Panc1 (cell line): ENCODE data around the gene ERRFI1. TPM values are rescaled to one million over a fixed set of nuclear protein-coding genes. Genes with fewer than 3 reads are reported as not detected.

Source experiments
- ATAC-seq: fragments of 200-7000 bp; cut with Tn5 transposase; 2 replicates; pipeline ENCODE4 v1.9.1; 2020; ENCODE audit warnings: mild to moderate bottlenecking, moderate library complexity
- BruUV-seq: library from RNA; stranded (reverse); fragments of 400-500 nt; replicated peaks from 2 replicates; lab custom pipeline; 2021; lab: Mats Ljungman, UMichigan
- CTCF ChIA-PET: fragments of 300-600 bp; sonication (Branson Sonifier 250); formaldehyde crosslinking; loops from one replicate; lab custom pipeline; 2022; ENCODE audit warnings: antibody characterized with exemption; lab: Charles Lee
- POLR2A ChIA-PET: fragments of 300-600 bp; sonication (Branson Sonifier 250); formaldehyde crosslinking; loops from one replicate; lab custom pipeline; 2022; ENCODE audit warnings: antibody characterized with exemption; lab: Charles Lee
- DNase-seq: peaks from one replicate; pipeline ENCODE4 v3.0.0-alpha.2; 2010; ENCODE audit warnings: low read depth, low spot score
- H3K27ac ChIP-seq: 2 replicates; pipeline ENCODE4 v1.5.1; 2011; ENCODE audit warnings: mild to moderate bottlenecking, low read length, inconsistent platforms
- H3K27me3 ChIP-seq: fragments of 200-500 bp; sonication (Bioruptor generic); 2 replicates; pipeline ENCODE4 v1.6.0; 2014; ENCODE audit warnings: low read length, inconsistent platforms; ENCODE audit not compliant: control insufficient read depth, insufficient read depth
- H3K36me3 ChIP-seq: fragments of 200-500 bp; sonication (Bioruptor generic); 2 replicates; pipeline ENCODE4 v1.5.1; 2014; ENCODE audit warnings: inconsistent platforms, mild to moderate bottlenecking, low read length, moderate library complexity; ENCODE audit not compliant: control insufficient read depth, insufficient read depth
- H3K4me1 ChIP-seq: 2 replicates; pipeline ENCODE4 v1.5.1; 2011; ENCODE audit warnings: inconsistent platforms, mild to moderate bottlenecking, low read length, moderate library complexity; ENCODE audit not compliant: control insufficient read depth, insufficient read depth
- H3K4me3 ChIP-seq, 2 experiments: 2 replicates each; pipeline ENCODE4 v1.5.1; 2011 to 2012; ENCODE audit warnings: low read depth in 2 of 2, low read length in 2 of 2, mild to moderate bottlenecking in 2 of 2, inconsistent platforms in 1 of 2, moderate library complexity in 1 of 2
- H3K9me3 ChIP-seq: fragments of 200-500 bp; sonication (Bioruptor generic); 2 replicates; pipeline ENCODE4 v1.5.1; 2014; ENCODE audit warnings: low read depth, mild to moderate bottlenecking, inconsistent platforms, low read length, moderate library complexity; ENCODE audit not compliant: control insufficient read depth, insufficient read depth
- POLR2AphosphoS5 ChIP-seq: IDR thresholded peaks from 2 replicates; pipeline ENCODE4 v1.6.1; 2012; ENCODE audit warnings: mild to moderate bottlenecking, low read depth, low read length, moderate library complexity
- SIN3A ChIP-seq: IDR thresholded peaks from 2 replicates; pipeline ENCODE4 v1.6.1; 2012; ENCODE audit warnings: low read depth, mild to moderate bottlenecking, low read length, moderate library complexity, borderline replicate concordance; ENCODE audit not compliant: insufficient read depth
- TCF7L2 ChIP-seq: IDR thresholded peaks from 2 replicates; pipeline ENCODE4 v1.6.1; 2011; ENCODE audit warnings: mild to moderate bottlenecking, low read depth, low read length, inconsistent platforms
- in situ Hi-C: cut with HindIII; loops from 2 replicates; pipeline ENCODE4 v1.10.0; 2016; ENCODE audit warnings: low sequenced_read_pairs, low pct_unique_long_range_greater_than_20kb
- intact Hi-C: fragments of 100-400 bp; cut with micrococcal nuclease; formaldehyde crosslinking; loops from one replicate; pipeline ENCODE4 v1.10.0; 2022; ENCODE audit not compliant: unreplicated experiment
- total RNA-seq: library from RNA; stranded (reverse); gene quantifications from one replicate; pipeline ENCODE4 v1.2.1, GENCODE V29; 2021; ENCODE audit not compliant: unreplicated experiment
- TF ChIP-seq, protein P1 (sequence below), 2 experiments: IDR thresholded peaks; 2 replicates each; pipeline ENCODE4 v1.6.1; 2011 to 2012; ENCODE audit warnings: low read depth in 2 of 2, control low read depth in 1 of 2, low read length in 1 of 2, mild to moderate bottlenecking in 1 of 2, moderate library complexity in 1 of 2; ENCODE audit not compliant: insufficient read depth in 1 of 2
- TF ChIP-seq, protein P2 (sequence below): fragments of 450-650 bp; IDR thresholded peaks from 2 replicates; pipeline ENCODE4 v1.5.1; 2017; ENCODE audit warnings: mild to moderate bottlenecking

The ERRFI1 gene
- total RNA-seq, 1 experiment from 2014 or later, result 299 TPM

DNA sequence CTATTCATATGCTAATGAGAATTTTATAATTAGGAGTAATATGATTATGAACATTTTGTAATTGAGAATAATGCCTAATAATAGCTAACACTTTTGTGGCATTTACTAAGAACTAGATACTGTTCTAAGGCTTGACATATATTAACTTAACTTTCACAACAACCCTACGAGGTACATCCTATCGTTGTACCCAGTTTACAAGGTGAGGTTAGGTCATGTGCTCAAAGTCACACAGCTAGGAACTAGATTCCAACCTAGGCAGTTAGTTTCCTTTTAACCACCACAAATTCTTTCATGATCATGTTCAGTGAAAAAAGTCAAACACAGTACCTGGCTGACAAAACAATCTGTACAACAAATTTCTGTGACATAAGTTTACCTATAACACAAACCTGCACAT lies 13.0 kb upstream of the ERRFI1 start:
- Histone ChIP-seq H3K4me3 (no peak overlapping the region), H3K4me1 (peaks cover 17% of the 10 kb centered on the region), H3K27me3 (no peaks in the 10 kb centered on the region), H3K9me3 (peaks cover 33% of the 10 kb centered on the region; the same call in 1 of the 2 replicates), H3K27ac (peak overlapping the region; percentile 92), H3K36me3 (no peaks in the 10 kb centered on the region)
- ATAC-seq (no peak), DNase-seq (no peak)
- in situ Hi-C loops, result loop anchor here (5.0 kb wide), 1 partner anchor 58 kb away; no protein-coding TSS in a partner anchor
- ChIA-PET CTCF (no interaction called here), POLR2A (no interaction called here)
- intact Hi-C loops, result no loop called here
- BruUV-seq, result no TSS peak
- TF ChIP-seq, protein P1, sequence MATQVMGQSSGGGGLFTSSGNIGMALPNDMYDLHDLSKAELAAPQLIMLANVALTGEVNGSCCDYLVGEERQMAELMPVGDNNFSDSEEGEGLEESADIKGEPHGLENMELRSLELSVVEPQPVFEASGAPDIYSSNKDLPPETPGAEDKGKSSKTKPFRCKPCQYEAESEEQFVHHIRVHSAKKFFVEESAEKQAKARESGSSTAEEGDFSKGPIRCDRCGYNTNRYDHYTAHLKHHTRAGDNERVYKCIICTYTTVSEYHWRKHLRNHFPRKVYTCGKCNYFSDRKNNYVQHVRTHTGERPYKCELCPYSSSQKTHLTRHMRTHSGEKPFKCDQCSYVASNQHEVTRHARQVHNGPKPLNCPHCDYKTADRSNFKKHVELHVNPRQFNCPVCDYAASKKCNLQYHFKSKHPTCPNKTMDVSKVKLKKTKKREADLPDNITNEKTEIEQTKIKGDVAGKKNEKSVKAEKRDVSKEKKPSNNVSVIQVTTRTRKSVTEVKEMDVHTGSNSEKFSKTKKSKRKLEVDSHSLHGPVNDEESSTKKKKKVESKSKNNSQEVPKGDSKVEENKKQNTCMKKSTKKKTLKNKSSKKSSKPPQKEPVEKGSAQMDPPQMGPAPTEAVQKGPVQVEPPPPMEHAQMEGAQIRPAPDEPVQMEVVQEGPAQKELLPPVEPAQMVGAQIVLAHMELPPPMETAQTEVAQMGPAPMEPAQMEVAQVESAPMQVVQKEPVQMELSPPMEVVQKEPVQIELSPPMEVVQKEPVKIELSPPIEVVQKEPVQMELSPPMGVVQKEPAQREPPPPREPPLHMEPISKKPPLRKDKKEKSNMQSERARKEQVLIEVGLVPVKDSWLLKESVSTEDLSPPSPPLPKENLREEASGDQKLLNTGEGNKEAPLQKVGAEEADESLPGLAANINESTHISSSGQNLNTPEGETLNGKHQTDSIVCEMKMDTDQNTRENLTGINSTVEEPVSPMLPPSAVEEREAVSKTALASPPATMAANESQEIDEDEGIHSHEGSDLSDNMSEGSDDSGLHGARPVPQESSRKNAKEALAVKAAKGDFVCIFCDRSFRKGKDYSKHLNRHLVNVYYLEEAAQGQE (IDR thresholded peaks at IDR 0.05; ENCODE audit: insufficient read depth in 1 of 2, low read depth in 2 of 2, low read length in 1 of 2), result no peak
- no peak for TF ChIP-seq TCF7L2
- TF ChIP-seq SIN3A, result no peak
- TF ChIP-seq, protein P2, sequence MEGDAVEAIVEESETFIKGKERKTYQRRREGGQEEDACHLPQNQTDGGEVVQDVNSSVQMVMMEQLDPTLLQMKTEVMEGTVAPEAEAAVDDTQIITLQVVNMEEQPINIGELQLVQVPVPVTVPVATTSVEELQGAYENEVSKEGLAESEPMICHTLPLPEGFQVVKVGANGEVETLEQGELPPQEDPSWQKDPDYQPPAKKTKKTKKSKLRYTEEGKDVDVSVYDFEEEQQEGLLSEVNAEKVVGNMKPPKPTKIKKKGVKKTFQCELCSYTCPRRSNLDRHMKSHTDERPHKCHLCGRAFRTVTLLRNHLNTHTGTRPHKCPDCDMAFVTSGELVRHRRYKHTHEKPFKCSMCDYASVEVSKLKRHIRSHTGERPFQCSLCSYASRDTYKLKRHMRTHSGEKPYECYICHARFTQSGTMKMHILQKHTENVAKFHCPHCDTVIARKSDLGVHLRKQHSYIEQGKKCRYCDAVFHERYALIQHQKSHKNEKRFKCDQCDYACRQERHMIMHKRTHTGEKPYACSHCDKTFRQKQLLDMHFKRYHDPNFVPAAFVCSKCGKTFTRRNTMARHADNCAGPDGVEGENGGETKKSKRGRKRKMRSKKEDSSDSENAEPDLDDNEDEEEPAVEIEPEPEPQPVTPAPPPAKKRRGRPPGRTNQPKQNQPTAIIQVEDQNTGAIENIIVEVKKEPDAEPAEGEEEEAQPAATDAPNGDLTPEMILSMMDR, result no peak
- no peak for TF ChIP-seq POLR2AphosphoS5

DNA sequence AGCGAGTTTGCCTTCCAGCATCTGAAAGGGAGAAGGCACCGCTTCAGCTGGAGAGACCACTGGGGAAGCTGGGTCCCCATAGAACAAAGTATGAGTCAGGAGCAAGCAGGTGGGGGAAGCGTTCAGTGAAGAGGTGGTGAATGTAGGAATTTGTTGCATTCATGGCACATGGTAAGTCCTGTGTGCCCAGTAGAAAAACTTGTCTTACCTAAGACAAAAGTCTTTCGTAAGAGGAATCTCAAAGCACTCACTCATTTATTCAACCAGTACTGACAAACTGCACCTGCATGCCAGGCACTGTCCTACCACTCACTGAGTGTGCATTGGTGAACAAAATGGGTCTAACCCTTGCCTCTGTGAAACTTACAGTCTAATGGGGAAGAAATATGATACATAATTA lies 9.2 kb upstream of the ERRFI1 start:
- Histone ChIP-seq H3K36me3 (no peaks in the 10 kb centered on the region), H3K4me3 (no peak overlapping the region), H3K4me1 (peaks cover 34% of the 10 kb centered on the region), H3K27ac (peak overlapping the region; percentile 98), H3K27me3 (no peaks in the 10 kb centered on the region), H3K9me3 (peaks cover 7% of the 10 kb centered on the region; the same call in 1 of the 2 replicates)
- BruUV-seq, result no TSS peak
- TF ChIP-seq, protein P2, result no peak
- TF ChIP-seq, protein P1 (IDR thresholded peaks at IDR 0.05; ENCODE audit: insufficient read depth in 1 of 2, low read depth in 2 of 2, low read length in 1 of 2), result no peak
- TF ChIP-seq SIN3A (no peak), TCF7L2 (no peak), POLR2AphosphoS5 (no peak)
- ChIA-PET POLR2A (interaction anchor here (0.6 to 0.7 kb wide), 2 partner anchors 18 to 87 kb away, joined by 3 to 11 read pairs; no protein-coding TSS in a partner anchor), CTCF (interaction anchor here (0.7 kb wide), 1 partner anchor 26 kb away, joined by 4 read pairs; no protein-coding TSS in a partner anchor)
- ATAC-seq (no peak), DNase-seq (no peak)
- intact Hi-C loops, result no loop called here
- in situ Hi-C loops, result loop anchor here (5.0 kb wide), 1 partner anchor 62 kb away; no protein-coding TSS in a partner anchor
